Esophagus (tissue), 2 donors: ENCODE measurements around the gene XK. TPM values are rescaled to one million over a fixed set of nuclear protein-coding genes. Genes with fewer than 3 reads are reported as not detected.

Experiments used
- H3K27ac ChIP-seq, 2 donors: one replicate each; pipeline ENCODE4 v1.5.1; 2013; ENCODE audit warnings: low read depth in 2 of 2, mild to moderate bottlenecking in 2 of 2, inconsistent platforms in 1 of 2, low read length in 1 of 2, moderate library complexity in 1 of 2
- H3K27me3 ChIP-seq, 2 donors: one replicate each; pipeline ENCODE4 v1.6.1; 2013; ENCODE audit warnings: low read length in 2 of 2, control low read depth in 1 of 2, mild to moderate bottlenecking in 1 of 2; ENCODE audit not compliant: insufficient read depth in 2 of 2, control insufficient read depth in 1 of 2
- H3K36me3 ChIP-seq, 2 donors: one replicate each; pipeline ENCODE4 v1.6.1; 2013; ENCODE audit warnings: low read length in 1 of 2; ENCODE audit not compliant: control insufficient read depth in 2 of 2, insufficient read depth in 2 of 2
- H3K4me1 ChIP-seq, 2 donors: one replicate each; pipeline ENCODE4 v1.6.1; 2013; ENCODE audit warnings: low read length in 1 of 2; ENCODE audit not compliant: control insufficient read depth in 2 of 2, insufficient read depth in 2 of 2
- H3K4me3 ChIP-seq, 2 donors: one replicate each; pipeline ENCODE4 v1.5.1; 2013; ENCODE audit warnings: low read length in 2 of 2, mild to moderate bottlenecking in 2 of 2, low read depth in 1 of 2, moderate library complexity in 1 of 2
- H3K9me3 ChIP-seq, 2 donors: one replicate each; pipeline ENCODE4 v1.6.1; 2013; ENCODE audit warnings: mild to moderate bottlenecking in 2 of 2, low read depth in 1 of 2, low read length in 1 of 2, moderate library complexity in 1 of 2; ENCODE audit not compliant: control insufficient read depth in 2 of 2, insufficient read depth in 1 of 2
- WGBS, 2 donors: extraction: QIAGEN DNeasy Blood & Tissue Kit; methylation state at CpG; one replicate each; pipeline ENCODE4 v1.1.7; 2013; 5-methylcytosine and 5-hydroxymethylcytosine counted together
- polyA plus RNA-seq, 2 donors: library from polyadenylated mRNA; stranded (reverse); fragments of 200-250 nt; gene quantifications; one replicate each; pipeline ENCODE4 v1.2.3, GENCODE V29; 2013
- donor health status: healthy with polysubstance abuse.
- donor health status: Bipolar disorder and iron deficiency.

The XK gene
- polyA plus RNA-seq, 2 donors = 0.61 to 1.5 TPM

GRCh38 chrX:37653397-37654085 is 32.0 kb upstream of the XK start:
- H3K27ac ChIP-seq = no peak overlapping the region
- H3K27me3 ChIP-seq = no peaks in the 10 kb centered on the region
- no peaks in the 10 kb centered on the region for H3K9me3 ChIP-seq
- H3K36me3 ChIP-seq = no peaks in the 10 kb centered on the region
- H3K4me1 ChIP-seq = no peaks in the 10 kb centered on the region
- WGBS, 2 donors = 85 to 92% methylated on average over 1 of the region's 1 CpG
- H3K4me3 ChIP-seq = no peak overlapping the region

DNA sequence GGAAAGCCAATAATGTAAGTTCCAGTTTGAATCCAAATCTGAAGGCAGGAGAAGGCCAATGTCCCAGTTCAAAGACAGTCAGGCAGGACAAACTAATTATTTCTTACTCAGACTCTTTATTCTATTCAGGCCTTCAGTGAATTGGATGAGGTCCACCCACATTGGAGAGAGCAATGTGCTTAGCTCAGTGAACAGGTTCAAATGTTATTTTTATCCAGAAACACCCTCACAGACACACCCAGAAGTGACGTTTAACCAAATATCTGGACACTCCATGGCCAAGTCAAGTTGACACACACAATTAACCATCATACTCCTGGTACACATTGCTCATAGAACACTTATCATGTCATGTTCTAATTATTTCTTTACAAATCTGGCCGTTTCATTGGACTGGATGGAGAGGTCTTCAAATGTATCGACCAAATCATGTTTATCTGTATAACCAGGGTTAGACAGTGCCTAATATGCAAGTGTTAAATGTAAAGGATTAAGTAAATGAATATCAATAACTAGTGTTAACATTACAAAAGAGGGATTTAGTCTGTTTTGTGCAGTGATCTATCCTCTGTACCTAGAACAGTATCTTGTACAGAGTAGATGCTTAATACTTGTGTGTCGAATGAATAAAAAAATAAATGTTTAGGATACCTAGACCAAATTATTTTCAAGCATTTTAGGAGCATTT is 27.1 kb upstream of the XK start:
- 67 to 71% methylated on average over 4 of the region's 4 CpGs for WGBS, 2 donors
- Histone ChIP-seq H3K4me1 (no peaks in the 10 kb centered on the region), H3K27me3 (no peaks in the 10 kb centered on the region), H3K36me3 (no peaks in the 10 kb centered on the region), H3K9me3 (no peaks in the 10 kb centered on the region), H3K4me3 (no peak overlapping the region), H3K27ac (no peak overlapping the region)

DNA sequence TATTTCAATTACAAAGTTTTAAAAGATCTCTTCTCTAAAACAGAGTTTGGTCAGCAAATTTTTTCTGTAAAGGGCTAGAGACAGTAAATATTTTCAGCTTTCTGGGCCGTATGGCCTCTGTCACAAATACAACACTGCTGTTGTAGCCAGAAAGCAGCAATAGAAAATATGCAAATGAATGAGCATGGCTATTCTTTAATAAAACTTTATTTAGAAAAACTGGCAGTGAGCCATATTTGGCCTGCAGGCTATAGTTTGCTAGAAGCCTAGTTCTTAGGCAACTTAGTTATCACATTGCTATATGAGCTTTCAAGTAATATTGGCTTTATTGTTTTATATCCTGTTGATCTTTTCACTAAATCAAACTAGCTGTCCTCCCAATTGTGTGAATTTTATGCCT is 26.5 kb upstream of the XK start:
- WGBS, 2 donors = 80 to 89% methylated on average over 1 of the region's 1 CpG
- Histone ChIP-seq H3K4me3 (no peak overlapping the region), H3K27ac (no peak overlapping the region), H3K4me1 (no peaks in the 10 kb centered on the region), H3K36me3 (no peaks in the 10 kb centered on the region), H3K9me3 (no peaks in the 10 kb centered on the region), H3K27me3 (no peaks in the 10 kb centered on the region)

DNA sequence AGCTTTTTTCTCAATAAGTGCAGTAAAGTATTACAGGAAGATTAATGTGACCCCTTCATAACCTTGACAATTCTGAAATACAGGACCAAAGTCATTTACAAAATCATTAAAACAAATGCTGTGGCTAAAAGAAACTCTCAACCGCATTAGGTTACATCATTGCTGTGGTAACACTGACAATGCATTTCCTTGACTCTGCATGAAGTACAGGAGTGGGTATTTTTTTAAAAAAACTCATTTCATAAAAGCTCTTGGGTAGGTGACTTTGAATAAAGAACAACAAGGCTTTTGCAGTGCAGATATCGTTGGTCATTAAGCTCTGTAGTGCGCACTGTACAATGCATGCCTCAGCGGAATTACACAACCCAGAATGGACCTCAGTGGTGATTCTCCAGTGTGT is 23.4 kb upstream of the XK start:
- Histone ChIP-seq H3K4me3 (no peak overlapping the region), H3K27me3 (no peaks in the 10 kb centered on the region), H3K36me3 (no peaks in the 10 kb centered on the region), H3K27ac (no peak overlapping the region), H3K4me1 (no peaks in the 10 kb centered on the region), H3K9me3 (no peaks in the 10 kb centered on the region)
- WGBS, 2 donors = 88 to 90% methylated on average over 4 of the region's 4 CpGs

DNA sequence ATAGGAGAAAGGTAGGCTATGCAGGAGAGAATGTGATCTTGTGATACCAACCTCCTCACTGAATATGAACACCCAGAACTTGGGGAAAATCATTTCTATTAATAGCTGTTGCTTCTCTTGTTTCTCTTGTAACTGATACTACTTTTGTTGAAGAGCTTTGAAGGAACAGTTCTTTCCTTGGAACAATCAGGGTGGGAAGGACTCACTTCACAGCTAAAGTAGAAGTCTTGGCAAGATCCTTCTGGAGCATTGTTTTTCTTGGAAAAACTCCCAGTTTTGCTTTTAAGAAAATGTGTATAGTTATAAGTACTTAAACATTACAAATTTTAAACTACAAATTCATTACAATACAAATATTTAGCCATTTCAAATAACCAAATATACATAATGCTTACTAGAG is 19.1 kb upstream of the XK start:
- Histone ChIP-seq H3K27me3 (no peaks in the 10 kb centered on the region), H3K4me3 (no peak overlapping the region), H3K9me3 (no peaks in the 10 kb centered on the region), H3K36me3 (no peaks in the 10 kb centered on the region), H3K27ac (no peak overlapping the region), H3K4me1 (no peaks in the 10 kb centered on the region)

GRCh38 chrX:37667141-37667540 is 18.4 kb upstream of the XK start:
- no peaks in the 10 kb centered on the region for H3K36me3 ChIP-seq
- no peaks in the 10 kb centered on the region for H3K9me3 ChIP-seq
- 81 to 93% methylated on average over 6 of the region's 6 CpGs for WGBS, 2 donors
- no peak overlapping the region for H3K27ac ChIP-seq
- no peaks in the 10 kb centered on the region for H3K4me1 ChIP-seq
- H3K4me3 ChIP-seq = no peak overlapping the region
- no peaks in the 10 kb centered on the region for H3K27me3 ChIP-seq

DNA sequence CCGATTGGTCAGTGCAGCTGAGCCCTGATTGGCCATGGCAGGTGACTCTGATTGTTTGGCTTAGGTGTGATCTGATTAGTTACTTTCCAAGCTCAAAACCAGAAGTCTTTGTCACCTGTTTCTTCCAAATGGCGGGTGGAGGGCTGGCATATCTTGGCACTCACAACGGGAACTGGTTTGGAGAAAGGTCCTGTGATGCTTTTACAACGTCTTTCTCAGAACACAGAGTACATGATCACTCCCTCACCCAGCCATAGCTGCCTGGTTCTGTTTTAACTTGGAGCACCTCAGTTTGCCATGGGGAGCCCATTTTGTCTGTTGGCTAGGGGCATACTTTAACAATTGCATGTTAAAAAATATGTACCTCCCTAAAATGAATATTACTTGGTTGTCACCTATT is 13.0 kb upstream of the XK start:
- Histone ChIP-seq H3K27me3 (no peaks in the 10 kb centered on the region), H3K4me1 (no peaks in the 10 kb centered on the region), H3K4me3 (no peak overlapping the region), H3K27ac (no peak overlapping the region), H3K9me3 (no peaks in the 10 kb centered on the region), H3K36me3 (no peaks in the 10 kb centered on the region)
- 75 to 82% methylated on average over 4 of the region's 4 CpGs for WGBS, 2 donors

- Histone ChIP-seq H3K4me3 (no peak overlapping the region), H3K36me3 (no peaks in the 10 kb centered on the region), H3K27ac (no peak overlapping the region), H3K4me1 (no peaks in the 10 kb centered on the region), H3K27me3 (no peaks in the 10 kb centered on the region), H3K9me3 (no peaks in the 10 kb centered on the region)
Observed at GRCh38 chrX:37676811-37677210, 8.8 kb upstream of the XK start.

DNA sequence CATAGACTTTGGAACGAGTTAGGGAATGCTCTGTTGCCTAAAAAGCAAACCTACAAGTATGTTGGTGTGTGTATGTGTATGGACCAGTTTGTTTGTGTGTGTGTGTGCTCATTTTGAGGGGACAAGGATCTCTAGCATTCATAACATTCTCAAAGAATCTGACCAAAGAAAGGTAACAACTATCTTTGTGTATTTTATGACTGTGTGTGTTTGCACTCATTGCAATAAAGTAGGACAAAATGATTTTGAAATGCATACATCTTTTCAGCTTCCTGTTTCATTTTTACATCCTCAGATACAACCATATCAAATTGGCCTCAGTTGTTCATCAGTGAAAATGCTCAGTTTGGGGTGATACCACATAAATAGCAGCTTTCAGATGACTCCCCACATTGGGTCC is 8.3 kb upstream of the XK start:
- H3K4me3 ChIP-seq = no peak overlapping the region
- no peaks in the 10 kb centered on the region for H3K27me3 ChIP-seq
- H3K36me3 ChIP-seq = no peaks in the 10 kb centered on the region
- H3K27ac ChIP-seq = no peak overlapping the region
- WGBS, 2 donors = 55 to 72% methylated on average over 1 of the region's 1 CpG
- H3K4me1 ChIP-seq = no peaks in the 10 kb centered on the region
- no peaks in the 10 kb centered on the region for H3K9me3 ChIP-seq

- Histone ChIP-seq H3K9me3 (no peaks in the 10 kb centered on the region), H3K27ac (no peak overlapping the region), H3K4me1 (no peaks in the 10 kb centered on the region), H3K36me3 (no peaks in the 10 kb centered on the region), H3K27me3 (no peaks in the 10 kb centered on the region), H3K4me3 (no peak overlapping the region)
- WGBS, 2 donors = 76 to 96% methylated on average over 1 of the region's 1 CpG
Observed at GRCh38 chrX:37677765-37678164, 7.8 kb upstream of the XK start.
